Right lobe of liver (tissue), 4 donors: ENCODE results near the gene RAB11FIP4.

Source experiments
- POLR2A ChIP-seq: fragments of 450-650 bp; IDR thresholded peaks from one replicate; pipeline ENCODE4 v1.6.1; 2017; ENCODE audit warnings: antibody characterized with exemption, mild to moderate bottlenecking
- TF ChIP-seq, protein P1 (sequence below), 4 donors: fragments of 200-600 bp in 3 of 4; fragments of 450-650 bp in 1 of 4; IDR thresholded peaks; one replicate each; pipeline versions ENCODE4 v1.5.1 to v1.8.0; 2016 to 2022; ENCODE audit warnings: antibody characterized with exemption in 4 of 4, mild to moderate bottlenecking in 2 of 4
- donor health status: DM: no; HTN: no; CAD: no.
- donor health status: DM: no; HTN: no; CAD: no.
- donor health status: DM: no; HTN: yes; CAD: no.

DNA sequence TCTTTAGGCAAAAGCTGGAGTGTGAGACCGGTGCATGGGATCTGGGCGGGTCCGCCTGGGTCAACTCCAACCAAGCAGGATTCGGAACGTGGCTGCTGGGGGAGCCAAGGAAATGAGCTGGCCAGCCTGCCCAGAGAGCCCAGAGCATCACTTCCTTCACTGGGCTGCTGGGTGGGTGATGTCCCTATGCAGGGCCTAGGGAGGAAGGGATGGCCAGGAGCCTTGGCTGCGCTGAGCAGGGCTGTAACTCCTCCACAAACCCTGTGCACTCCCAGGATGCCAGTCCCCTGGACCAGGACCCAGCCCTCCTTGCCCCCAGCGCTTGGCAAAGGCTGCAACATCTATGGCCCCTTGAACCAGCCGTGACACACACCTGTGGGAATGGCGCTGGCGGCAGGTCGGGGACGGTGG is 138.4 kb downstream of the RAB11FIP4 start:
- TF ChIP-seq, protein P1, sequence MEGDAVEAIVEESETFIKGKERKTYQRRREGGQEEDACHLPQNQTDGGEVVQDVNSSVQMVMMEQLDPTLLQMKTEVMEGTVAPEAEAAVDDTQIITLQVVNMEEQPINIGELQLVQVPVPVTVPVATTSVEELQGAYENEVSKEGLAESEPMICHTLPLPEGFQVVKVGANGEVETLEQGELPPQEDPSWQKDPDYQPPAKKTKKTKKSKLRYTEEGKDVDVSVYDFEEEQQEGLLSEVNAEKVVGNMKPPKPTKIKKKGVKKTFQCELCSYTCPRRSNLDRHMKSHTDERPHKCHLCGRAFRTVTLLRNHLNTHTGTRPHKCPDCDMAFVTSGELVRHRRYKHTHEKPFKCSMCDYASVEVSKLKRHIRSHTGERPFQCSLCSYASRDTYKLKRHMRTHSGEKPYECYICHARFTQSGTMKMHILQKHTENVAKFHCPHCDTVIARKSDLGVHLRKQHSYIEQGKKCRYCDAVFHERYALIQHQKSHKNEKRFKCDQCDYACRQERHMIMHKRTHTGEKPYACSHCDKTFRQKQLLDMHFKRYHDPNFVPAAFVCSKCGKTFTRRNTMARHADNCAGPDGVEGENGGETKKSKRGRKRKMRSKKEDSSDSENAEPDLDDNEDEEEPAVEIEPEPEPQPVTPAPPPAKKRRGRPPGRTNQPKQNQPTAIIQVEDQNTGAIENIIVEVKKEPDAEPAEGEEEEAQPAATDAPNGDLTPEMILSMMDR (IDR thresholded peaks at IDR 0.05), result no peak
- no peak for TF ChIP-seq POLR2A
